ENCODE results near the gene MGA. TPM values are rescaled to one million over a fixed set of nuclear protein-coding genes. Genes with fewer than 3 reads are reported as not detected.

The MGA gene
- total RNA-seq, 1 experiment from 2014 or later, result 35.9 TPM

- ATAC-seq (no peak), DNase-seq (ENCODE audit: low spot score) (no peak)
- no peaks in the 10 kb centered on the region for H3K27me3 Mint-ChIP-seq (ENCODE audit: low read depth)
- peaks cover 30% of the 10 kb centered on the region for H3K36me3 Mint-ChIP-seq
- no peaks in the 10 kb centered on the region for H3K4me1 Mint-ChIP-seq
- ChIA-PET CTCF (no interaction called here), POLR2A (no interaction called here)
- no peak overlapping the region for H3K4me3 Mint-ChIP-seq
- TF ChIP-seq HMGXB4 (CRISPR knock-in tag; IDR thresholded peaks at IDR 0.05), result no peak
- TF ChIP-seq SMAD4 (CRISPR knock-in tag; IDR thresholded peaks at IDR 0.05), result no peak
- no peak for TF ChIP-seq FOXJ3 (CRISPR knock-in tag; IDR thresholded peaks at IDR 0.05; ENCODE audit: borderline replicate concordance)
- no peak overlapping the region for H3K27ac Mint-ChIP-seq
- H3K9me3 Mint-ChIP-seq, result no peaks in the 10 kb centered on the region
These were observed 52.8 kb downstream of the MGA start for GRCh38 chr15:41713047-41713446.

GRCh38 chr15:41714291-41714690 is 54.1 kb downstream of the MGA start:
- Mint-ChIP-seq H3K27ac (no peak overlapping the region), H3K36me3 (peaks cover 23% of the 10 kb centered on the region), H3K4me3 (no peak overlapping the region), H3K4me1 (no peaks in the 10 kb centered on the region), H3K27me3 (ENCODE audit: low read depth) (no peaks in the 10 kb centered on the region), H3K9me3 (no peaks in the 10 kb centered on the region)
- DNase-seq (ENCODE audit: low spot score) (no peak), ATAC-seq (no peak)
- ChIA-PET POLR2A (no interaction called here), CTCF (no interaction called here)
- TF ChIP-seq STAT6 (CRISPR knock-in tag; conservative IDR thresholded peaks at IDR 0.05; ENCODE audit: low read depth) (no peak), ZNF512 (CRISPR knock-in tag; IDR thresholded peaks at IDR 0.05; ENCODE audit: borderline replicate concordance) (no peak), SMAD3 (CRISPR knock-in tag; IDR thresholded peaks at IDR 0.05; ENCODE audit: borderline replicate concordance) (no peak), ZNF263 (CRISPR knock-in tag; IDR thresholded peaks at IDR 0.05; ENCODE audit: low read depth) (no peak), TEAD1 (CRISPR knock-in tag; IDR thresholded peaks at IDR 0.05) (no peak), TP53 (CRISPR knock-in tag; IDR thresholded peaks at IDR 0.05) (no peak), ZNF281 (CRISPR knock-in tag; IDR thresholded peaks at IDR 0.05) (no peak)

GRCh38 chr15:41716864-41717263 is 56.7 kb downstream of the MGA start:
- no peaks in the 10 kb centered on the region for H3K27me3 Mint-ChIP-seq (ENCODE audit: low read depth)
- H3K36me3 Mint-ChIP-seq, result peaks cover 13% of the 10 kb centered on the region
- peaks cover 3% of the 10 kb centered on the region; the same call in 1 of the 2 replicates for H3K9me3 Mint-ChIP-seq
- H3K4me1 Mint-ChIP-seq, result no peaks in the 10 kb centered on the region
- ATAC-seq, result no peak
- no peak overlapping the region for H3K27ac Mint-ChIP-seq
- DNase-seq (ENCODE audit: low spot score), result no peak
- H3K4me3 Mint-ChIP-seq, result no peak overlapping the region
- POLR2A ChIA-PET, result no interaction called here
- CTCF ChIA-PET, result interaction anchor here (0.6 kb wide), 1 partner anchor 21 kb away, joined by 3 read pairs; no protein-coding TSS in a partner anchor
- TF ChIP-seq E2F1 (CRISPR knock-in tag; IDR thresholded peaks at IDR 0.05) (no peak), STAT6 (CRISPR knock-in tag; conservative IDR thresholded peaks at IDR 0.05; ENCODE audit: low read depth) (no peak), NR3C1 (CRISPR knock-in tag; conservative IDR thresholded peaks at IDR 0.05; ENCODE audit: low read depth) (no peak), ZNF281 (CRISPR knock-in tag; IDR thresholded peaks at IDR 0.05) (no peak), ZMAT4 (CRISPR knock-in tag; IDR thresholded peaks at IDR 0.05) (no peak), SOX15 (CRISPR knock-in tag; IDR thresholded peaks at IDR 0.05) (no peak), SMAD4 (CRISPR knock-in tag; IDR thresholded peaks at IDR 0.05) (no peak), TP53 (CRISPR knock-in tag; IDR thresholded peaks at IDR 0.05) (no peak)

Data from WTC11 (cell line).